ENCODE results near the gene FAM193A.

Gene FAM193A

GRCh38 chr4:2489841-2490552 is 46.5 kb upstream of the FAM193A start:
- H3K27me3 ChIP-seq = no peaks in the 10 kb centered on the region
- H3K4me3 ChIP-seq (ENCODE audit: low read depth in 1 of 2, low read length in 1 of 2) = no peak overlapping the region
- H3K9me3 ChIP-seq = no peaks in the 10 kb centered on the region
- H3K4me1 ChIP-seq (ENCODE audit: control insufficient read depth in 1 of 2, insufficient read depth in 1 of 2, low read depth in 1 of 2, low read length in 1 of 2) = peaks cover 20 to 22% of the 10 kb centered on the region in 2 experiments
- peaks cover 38% of the 10 kb centered on the region for H3K36me3 ChIP-seq
- TF ChIP-seq CTCF (IDR thresholded peaks at IDR 0.05) = no peak
- no peak overlapping the region for H3K27ac ChIP-seq

GRCh38 chr4:2492970-2493369 is 43.5 kb upstream of the FAM193A start:
- no peak for TF ChIP-seq CTCF (IDR thresholded peaks at IDR 0.05)
- Histone ChIP-seq H3K27ac (no peak overlapping the region), H3K36me3 (peaks cover 65% of the 10 kb centered on the region), H3K4me1 (ENCODE audit: control insufficient read depth in 1 of 2, insufficient read depth in 1 of 2, low read depth in 1 of 2, low read length in 1 of 2) (no peaks in the 10 kb centered on the region), H3K27me3 (no peaks in the 10 kb centered on the region), H3K9me3 (no peaks in the 10 kb centered on the region), H3K4me3 (ENCODE audit: low read depth in 1 of 2, low read length in 1 of 2) (no peak overlapping the region)

- peaks cover 75% of the 10 kb centered on the region for H3K36me3 ChIP-seq
- no peak for TF ChIP-seq CTCF (IDR thresholded peaks at IDR 0.05)
- H3K27ac ChIP-seq = peak overlapping the region; percentile 70
- no peaks in the 10 kb centered on the region for H3K27me3 ChIP-seq
- no peaks in the 10 kb centered on the region for H3K9me3 ChIP-seq
- H3K4me3 ChIP-seq (ENCODE audit: low read depth in 1 of 2, low read length in 1 of 2) = no peak overlapping the region
- no peaks in the 10 kb centered on the region for H3K4me1 ChIP-seq (ENCODE audit: control insufficient read depth in 1 of 2, insufficient read depth in 1 of 2, low read depth in 1 of 2, low read length in 1 of 2)
Measured at GRCh38 chr4:2494992-2495391, 41.5 kb upstream of the FAM193A start.

- Histone ChIP-seq H3K27me3 (no peaks in the 10 kb centered on the region), H3K36me3 (peaks cover 77% of the 10 kb centered on the region), H3K4me3 (ENCODE audit: low read depth in 1 of 2, low read length in 1 of 2) (no peak overlapping the region), H3K4me1 (ENCODE audit: control insufficient read depth in 1 of 2, insufficient read depth in 1 of 2, low read depth in 1 of 2, low read length in 1 of 2) (no peaks in the 10 kb centered on the region), H3K27ac (no peak overlapping the region), H3K9me3 (no peaks in the 10 kb centered on the region)
- TF ChIP-seq CTCF (IDR thresholded peaks at IDR 0.05) = no peak
Measured at GRCh38 chr4:2497324-2497723, 39.1 kb upstream of the FAM193A start.

GRCh38 chr4:2497931-2498330 is 38.5 kb upstream of the FAM193A start:
- Histone ChIP-seq H3K4me3 (ENCODE audit: low read depth in 1 of 2, low read length in 1 of 2) (no peak overlapping the region), H3K4me1 (ENCODE audit: control insufficient read depth in 1 of 2, insufficient read depth in 1 of 2, low read depth in 1 of 2, low read length in 1 of 2) (peaks cover 0 to 2% of the 10 kb centered on the region in 2 experiments), H3K27me3 (no peaks in the 10 kb centered on the region), H3K36me3 (peaks cover 72% of the 10 kb centered on the region), H3K9me3 (no peaks in the 10 kb centered on the region), H3K27ac (no peak overlapping the region)
- no peak for TF ChIP-seq CTCF (IDR thresholded peaks at IDR 0.05)

Data from neutrophil (primary cell).